Measurements from ENCODE around the gene STX19. TPM values are rescaled to one million over a fixed set of nuclear protein-coding genes. Genes with fewer than 3 reads are reported as not detected.

Gene STX19
- total and polyA plus RNA-seq, 2 donors (not counting 3 experiments of a cell fraction or from before 2014, with no cell fraction given): not detected

GRCh38 chr3:94026623-94027022, 1.8 kb downstream of the STX19 start:
- H3K27me3 ChIP-seq (ENCODE audit: control insufficient read depth in 2 of 2, insufficient read depth in 2 of 2, low read length in 2 of 2): no peaks in the 10 kb centered on the region
- CTCF ChIA-PET: interaction anchor here (2.0 to 3.2 kb wide), 2 partner anchors 22 to 43 kb away, joined by 6 to 9 read pairs; no protein-coding TSS in a partner anchor
- TF ChIP-seq MAX (IDR thresholded peaks at IDR 0.05; ENCODE audit: insufficient read depth, insufficient read length) (no peak), FOS (IDR thresholded peaks at IDR 0.05; ENCODE audit: borderline replicate concordance, insufficient read depth, low read length) (no peak), MYC (IDR thresholded peaks at IDR 0.05; ENCODE audit: low read depth, low read length) (no peak), GATA2 (IDR thresholded peaks at IDR 0.05; ENCODE audit: insufficient read depth, insufficient read length, low read depth, low read length) (no peak), POLR2AphosphoS5 (IDR thresholded peaks at IDR 0.05; ENCODE audit: insufficient read depth, low read depth, low read length) (no peak), CTCF (IDR thresholded peaks at IDR 0.05; ENCODE audit: extremely low read depth in 1 of 2, insufficient read depth in 1 of 2, low read depth in 1 of 2, low read length in 2 of 2) (no peak), POLR2A (IDR thresholded peaks at IDR 0.05; ENCODE audit: low read depth, low read length) (no peak)
- no TSS peak for BruUV-seq (replicated peaks)
- H2AFZ ChIP-seq (ENCODE audit: low read depth, low read length): no peak overlapping the region
- intact Hi-C loops (cut with micrococcal nuclease): no loop called here
- H3K9me1 ChIP-seq (replicated peaks; ENCODE audit: control insufficient read depth, extremely low read depth, insufficient read depth, low read length): no peaks in the 10 kb centered on the region
- no peak overlapping the region for H3K4me3 ChIP-seq (replicated peaks in 1 of 3; ENCODE audit: insufficient read depth in 1 of 3, low read depth in 1 of 3, low read length in 3 of 3)
- no peak overlapping the region for H3K4me2 ChIP-seq (ENCODE audit: insufficient read depth, low read length)
- POLR2A ChIA-PET: no interaction called here
- no peak overlapping the region for H3K9ac ChIP-seq (replicated peaks; ENCODE audit: extremely low read depth, insufficient read depth, low read length)
- no peaks in the 10 kb centered on the region for H3K4me1 ChIP-seq (ENCODE audit: control insufficient read depth, extremely low read depth, insufficient read depth, low read length)
- no peaks in the 10 kb centered on the region for H3K79me2 ChIP-seq (ENCODE audit: control insufficient read depth, insufficient read depth, low read length)
- no peak overlapping the region for H3K27ac ChIP-seq (ENCODE audit: insufficient read depth, low read depth, low read length)
- FAIRE-seq: no peak
- H3K36me3 ChIP-seq (ENCODE audit: control insufficient read depth in 2 of 2, extremely low read depth in 1 of 2, insufficient read depth in 2 of 2, low read length in 2 of 2): no peaks in the 10 kb centered on the region
- H3K9me3 ChIP-seq (replicated peaks; ENCODE audit: control insufficient read depth, insufficient read depth, low read length): no peaks in the 10 kb centered on the region
- no peaks in the 10 kb centered on the region for H4K20me1 ChIP-seq (replicated peaks; ENCODE audit: control insufficient read depth, extremely low read depth, insufficient read depth, low read length)
- DNase-seq (ENCODE audit: low read depth, low spot score): no peak
- dilution Hi-C loops (cut with MboI; ENCODE audit: extremely low pct_ligation_motif_present, low sequenced_read_pairs): no loop called here
